GM21723 (cell line): ENCODE measurements around the gene RNF220.
"Not testable (repeated sequence)": the region's sequence is repeated elsewhere in the genome, so short reads cannot be mapped to it uniquely, and the experiment has no call there.

ENCODE experiments used
- ATAC-seq: cut with Tn5 transposase; IDR thresholded peaks from one replicate; pipeline ENCODE4 v1.9.1; 2021; ENCODE audit warnings: mild to moderate bottlenecking, moderate library complexity; ENCODE audit not compliant: unreplicated experiment

The RNF220 gene

DNA sequence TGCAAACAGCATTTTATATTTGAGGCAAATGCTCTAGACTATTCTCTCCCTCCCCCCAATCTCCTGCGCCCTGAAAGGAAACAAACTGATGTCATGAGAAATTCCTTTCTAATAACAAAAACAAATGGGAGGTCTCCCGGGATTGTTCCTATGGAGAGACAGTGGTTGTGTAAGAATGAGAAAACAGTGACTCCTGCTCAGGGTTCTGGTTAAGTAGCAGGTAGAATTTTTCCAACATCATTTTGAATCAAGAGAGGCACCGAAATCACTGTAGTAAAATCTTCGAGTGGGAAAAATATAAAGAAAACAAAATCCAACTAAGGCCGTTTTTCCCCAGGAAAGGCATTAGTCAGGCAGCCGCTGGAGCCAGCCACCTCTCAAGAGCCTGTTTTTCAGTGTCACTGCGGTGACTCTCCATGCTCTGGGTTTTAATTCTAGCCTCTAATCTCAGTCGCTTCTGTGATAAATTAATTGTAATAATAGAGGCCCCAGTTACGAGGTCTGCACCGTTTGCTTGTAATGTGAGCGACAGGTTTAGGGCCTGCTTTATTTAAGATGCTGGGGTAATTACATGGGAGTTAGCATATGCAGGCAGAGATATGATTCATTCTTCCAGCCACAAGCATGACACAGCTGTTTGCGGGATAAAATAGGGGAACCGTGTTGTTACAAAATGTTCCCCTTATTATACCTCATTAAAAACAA, 80.3 kb downstream of the RNF220 start:
- ATAC-seq: no peak

DNA sequence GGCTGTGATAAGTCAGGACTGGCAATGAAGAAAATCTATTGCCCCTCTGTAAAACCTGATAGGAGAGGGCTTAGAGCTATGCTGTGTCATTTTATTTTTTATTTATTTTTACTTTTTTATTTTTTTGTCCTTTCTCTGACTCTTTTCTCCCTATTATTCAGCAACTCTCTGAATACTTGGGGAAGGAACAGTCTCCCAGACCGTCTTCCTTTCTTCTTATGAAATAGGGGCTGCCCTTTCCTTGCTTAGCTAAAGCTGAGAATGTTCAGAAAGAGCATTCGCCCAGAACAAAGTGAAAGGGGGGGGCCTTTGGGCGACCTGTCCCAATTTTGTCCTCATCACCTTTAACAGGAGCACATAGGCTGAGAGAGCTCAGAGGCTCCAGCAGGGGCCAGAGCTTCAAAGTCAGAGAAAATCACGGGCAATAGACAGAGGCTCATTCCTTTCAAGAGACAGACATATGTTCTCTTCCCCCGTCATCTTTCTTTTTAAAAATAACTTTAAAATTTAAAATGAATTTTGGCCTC, 80.9 kb downstream of the RNF220 start:
- no peak for ATAC-seq

DNA sequence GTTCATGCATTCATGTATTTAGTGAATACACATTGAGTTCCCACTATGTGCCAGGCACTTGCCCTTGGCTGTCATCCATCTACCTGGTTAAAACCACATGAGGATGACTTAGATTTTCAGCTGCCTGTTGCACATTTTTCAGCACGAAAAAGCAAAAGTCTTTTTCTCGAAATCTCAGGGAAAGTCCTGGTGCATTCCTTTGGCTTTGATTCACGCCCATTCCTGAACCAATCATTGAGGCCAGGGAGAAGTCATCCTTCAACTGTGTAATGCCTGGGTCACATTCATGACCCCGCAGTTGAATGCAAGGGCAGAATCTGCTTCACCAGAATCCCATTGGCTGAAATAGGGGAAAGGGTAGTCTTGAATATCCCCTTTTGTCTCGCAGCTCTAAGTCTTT, 84.4 kb downstream of the RNF220 start:
- ATAC-seq: no peak

DNA sequence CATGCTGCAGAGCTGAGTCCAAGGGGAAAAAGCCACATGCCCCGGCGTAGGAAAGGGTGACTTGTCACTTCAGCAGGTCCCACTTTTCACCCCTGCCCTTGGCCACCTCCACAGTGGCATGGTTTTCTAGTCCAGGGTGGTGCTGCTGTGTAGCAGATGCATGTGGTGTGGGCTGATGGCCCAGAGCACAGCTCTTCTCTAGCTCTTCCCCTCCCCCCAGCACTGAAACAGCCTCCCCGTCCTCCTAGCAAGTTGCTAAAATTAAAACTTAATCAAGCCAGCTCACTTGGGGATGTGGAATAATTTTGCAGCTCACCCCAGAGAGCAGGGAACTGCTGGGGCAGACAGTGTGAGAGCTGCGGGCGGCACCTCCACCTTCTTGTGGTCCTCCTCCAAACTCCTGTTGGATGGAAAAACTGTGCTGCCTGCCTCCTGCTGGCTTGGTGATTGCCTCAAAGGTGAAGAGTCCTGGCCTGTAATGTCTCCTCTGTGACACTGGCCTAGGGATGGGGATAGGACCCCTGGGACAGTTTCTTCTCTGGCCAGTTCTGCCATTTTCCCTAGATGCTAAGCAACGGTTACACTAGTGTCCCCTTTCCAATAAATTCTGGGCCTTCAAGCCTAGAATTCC, 91.6 kb downstream of the RNF220 start:
- no peak for ATAC-seq

DNA sequence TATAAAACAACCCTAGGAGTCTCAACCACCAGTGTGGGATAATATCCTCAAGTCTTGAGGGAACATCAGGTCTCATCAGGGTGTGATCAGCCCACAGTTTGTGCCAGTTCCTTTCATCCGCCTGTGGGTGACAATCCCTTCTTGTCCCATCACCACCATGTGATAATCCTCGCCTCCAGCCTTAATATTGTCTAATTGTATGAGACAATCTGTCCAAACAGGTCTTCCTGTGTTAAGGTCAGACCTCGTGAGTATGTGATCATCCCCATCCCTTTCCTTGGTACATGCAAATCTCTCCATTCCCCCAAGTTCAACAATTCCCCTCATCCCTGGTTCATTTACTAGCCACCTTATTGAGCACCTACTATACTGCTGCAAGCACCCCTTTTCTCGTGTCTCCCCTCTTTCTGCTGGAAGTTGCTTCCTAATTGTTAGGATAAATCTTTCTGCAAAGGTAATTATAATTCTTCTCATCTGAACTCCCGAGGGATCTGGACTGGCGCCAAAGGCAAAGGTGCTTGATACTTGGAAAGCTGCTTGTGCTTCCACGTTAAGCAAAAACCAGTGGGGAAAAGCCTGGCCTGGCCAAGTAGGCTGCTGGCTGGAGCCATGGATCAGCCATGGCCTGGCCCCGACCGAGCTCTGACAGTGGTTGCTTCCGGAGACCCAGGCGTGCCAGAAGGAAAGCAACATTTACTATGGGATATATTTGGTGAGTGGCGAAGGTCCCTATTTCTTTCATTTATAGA, 92.5 kb downstream of the RNF220 start:
- no peak for ATAC-seq

DNA sequence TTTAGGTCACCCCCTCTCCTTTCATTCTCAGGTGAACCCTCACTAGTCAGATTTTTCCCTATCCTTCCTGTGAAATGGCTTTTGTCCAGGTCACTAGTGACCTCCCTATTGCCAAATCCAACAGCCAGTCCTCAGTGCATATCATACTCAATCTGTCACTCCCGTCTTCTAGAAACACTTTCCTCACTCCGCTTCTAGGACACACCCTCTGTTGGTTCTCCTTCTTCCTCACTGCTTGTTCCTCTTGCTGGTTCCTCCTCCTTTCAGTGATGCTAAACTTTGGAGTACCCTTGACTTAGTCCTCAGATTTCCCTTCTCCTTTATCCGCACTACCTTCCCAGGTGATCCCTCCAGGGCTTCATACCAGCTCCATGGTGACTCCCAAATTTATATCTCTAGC, 94.3 kb downstream of the RNF220 start:
- ATAC-seq: no peak

DNA sequence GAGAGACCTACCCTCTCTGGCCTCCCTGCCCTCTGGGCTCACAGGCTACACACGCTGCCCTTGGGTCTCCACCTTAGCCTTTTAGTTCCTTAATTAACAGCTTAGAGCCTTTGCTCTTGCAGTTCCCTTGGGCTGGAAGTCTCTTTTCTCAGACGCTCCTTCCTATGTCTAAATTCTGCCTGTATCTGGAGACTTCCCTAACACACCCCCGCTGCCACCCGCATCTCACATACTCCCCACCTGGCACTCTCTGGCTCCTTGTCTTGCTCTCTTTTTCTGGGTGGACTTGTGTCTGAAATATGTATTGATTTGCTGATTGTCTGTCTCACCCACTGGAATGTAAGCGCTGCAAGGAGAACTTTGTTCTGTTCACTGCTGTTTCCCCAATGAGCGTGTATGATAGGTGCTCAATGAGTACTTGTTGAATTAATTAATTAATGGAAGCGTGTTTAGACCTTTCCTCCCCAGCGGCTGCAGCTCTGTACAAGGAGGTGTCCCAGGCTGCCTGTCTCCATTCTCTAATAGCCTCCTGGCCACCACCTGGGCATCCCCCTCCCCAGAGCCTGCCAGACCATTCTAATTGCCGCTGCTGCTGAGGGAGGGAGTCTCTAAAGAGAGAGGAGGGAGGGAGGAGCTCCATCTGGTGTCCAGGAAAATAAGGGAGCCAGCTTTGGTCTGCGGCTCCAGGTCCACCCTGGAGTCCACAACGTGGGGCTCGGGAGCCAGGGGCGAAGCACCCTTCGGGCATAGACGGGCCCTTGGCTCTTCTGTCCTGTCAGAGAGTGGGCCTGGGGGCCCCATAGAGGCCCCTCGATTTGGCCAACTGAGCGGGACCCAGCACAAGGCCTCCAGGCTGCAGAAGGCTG, 95.4 kb downstream of the RNF220 start:
- ATAC-seq: no peak

DNA sequence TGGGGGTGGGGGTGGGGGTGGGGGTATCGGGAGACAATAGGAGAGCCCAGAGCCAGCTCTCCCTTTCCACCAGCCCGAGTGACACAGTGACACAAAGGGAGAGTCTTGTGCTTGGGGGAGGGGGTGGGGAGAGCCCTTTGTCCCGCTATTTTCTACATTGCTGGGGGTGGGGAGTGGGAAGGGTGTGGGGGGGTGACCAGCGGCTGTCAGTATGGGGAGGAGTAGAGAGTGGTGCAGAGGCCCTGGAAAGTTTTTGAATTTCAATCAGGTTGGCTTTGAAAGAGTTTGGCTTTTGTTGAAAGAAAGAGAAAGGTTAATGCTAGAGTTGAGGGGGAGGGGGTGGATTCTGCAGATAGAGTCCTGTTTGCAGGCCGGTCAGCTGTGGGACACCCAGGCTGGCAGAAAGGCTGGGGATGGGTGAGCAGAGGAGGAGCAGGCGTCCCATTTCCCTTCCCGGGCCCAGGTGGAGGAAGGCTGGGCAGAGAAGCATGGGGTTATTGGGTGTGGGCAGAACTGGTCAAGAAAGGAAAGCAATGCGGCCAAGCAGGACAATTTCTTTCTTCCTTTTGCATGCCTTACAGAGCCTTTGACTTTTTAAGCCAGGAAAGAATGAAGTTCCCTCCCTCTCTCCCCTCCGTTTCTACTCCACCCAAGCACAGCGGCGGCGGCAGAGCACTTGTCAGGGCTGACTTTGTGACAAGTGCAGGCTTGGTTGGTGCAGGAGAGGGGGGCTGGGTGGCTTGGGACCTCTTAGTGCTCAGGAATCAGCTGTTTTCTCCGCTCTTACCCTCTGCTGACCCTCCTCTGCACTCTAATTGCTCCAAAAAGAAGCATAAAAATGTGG, 96.2 kb downstream of the RNF220 start:
- no peak for ATAC-seq

DNA sequence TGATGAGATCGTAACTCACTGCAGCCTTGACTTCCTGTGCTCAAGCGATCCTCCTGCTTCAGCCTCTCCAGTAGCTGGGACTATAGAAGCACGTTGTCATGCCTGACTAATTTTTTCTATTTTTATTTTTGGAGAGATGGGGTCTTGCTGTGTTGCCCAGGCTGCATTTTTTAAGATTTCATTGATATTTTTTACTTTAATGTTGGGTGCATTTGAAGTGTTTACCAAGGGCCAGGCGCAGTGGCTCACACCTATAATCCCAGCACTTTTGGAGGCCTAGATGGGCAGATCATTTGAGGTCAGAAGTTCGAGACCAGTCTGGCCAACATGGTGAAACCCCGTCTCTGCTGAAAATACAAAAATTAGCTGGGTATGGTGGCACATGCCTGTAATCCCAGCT, 97.8 kb downstream of the RNF220 start:
- not testable (repeated sequence) for ATAC-seq

DNA sequence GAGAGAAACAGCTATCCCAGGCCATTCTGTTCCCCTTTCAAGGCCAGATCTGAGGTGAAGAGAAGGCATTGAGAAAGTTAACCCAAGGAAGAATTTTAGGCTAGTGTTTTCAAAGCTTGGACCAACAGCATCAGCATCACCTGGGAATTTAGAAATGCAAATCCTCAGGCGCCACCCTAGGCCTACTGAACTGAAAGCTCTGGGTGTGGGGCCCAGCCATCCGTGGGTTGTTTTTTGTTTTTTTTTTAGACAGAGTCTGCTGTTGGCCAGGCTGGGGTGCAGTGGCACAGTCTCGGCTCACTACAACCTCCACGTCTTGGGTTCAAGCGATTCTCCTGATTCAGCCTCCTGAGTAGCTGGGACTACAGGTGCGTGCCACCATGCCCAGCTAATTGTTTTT, 98.6 kb downstream of the RNF220 start:
- ATAC-seq: no peak

DNA sequence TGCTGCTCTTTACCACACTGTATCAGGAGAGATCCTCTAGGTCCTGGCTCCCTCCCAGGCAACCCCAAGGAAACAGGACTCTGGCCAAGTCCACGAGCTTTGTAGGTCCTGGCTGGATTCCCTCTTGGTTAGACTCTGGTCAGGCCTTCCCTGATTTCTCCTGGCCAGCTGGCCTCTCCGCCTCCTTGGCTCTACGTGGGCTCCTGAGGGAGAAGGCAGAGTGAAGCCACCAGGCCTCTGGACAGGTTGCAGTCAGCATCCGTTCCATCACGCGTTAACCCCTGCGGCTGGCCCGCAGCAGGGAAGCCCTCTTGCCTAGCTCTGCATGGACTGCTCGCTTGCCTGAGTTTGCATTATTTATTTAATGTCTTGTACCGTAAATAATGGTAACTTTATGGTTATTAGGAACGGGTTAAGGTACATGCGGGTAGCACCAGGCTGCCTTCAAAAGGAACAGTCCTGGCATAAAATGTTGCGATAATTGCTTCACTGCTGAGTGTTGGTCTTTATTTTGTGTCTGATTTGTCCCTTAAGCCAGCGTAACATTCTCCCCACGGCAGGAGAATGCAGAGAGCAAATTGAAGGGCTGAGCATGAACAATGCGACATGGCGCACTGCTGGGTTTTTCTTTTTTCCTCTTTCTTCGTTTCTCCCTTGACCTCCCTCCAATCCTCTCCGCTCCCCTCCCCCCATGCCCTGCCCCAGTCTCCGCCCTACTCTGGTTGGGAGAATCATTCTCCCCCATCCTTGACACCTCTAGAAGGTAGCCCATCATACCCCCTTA, 100.3 kb downstream of the RNF220 start:
- no peak for ATAC-seq

DNA sequence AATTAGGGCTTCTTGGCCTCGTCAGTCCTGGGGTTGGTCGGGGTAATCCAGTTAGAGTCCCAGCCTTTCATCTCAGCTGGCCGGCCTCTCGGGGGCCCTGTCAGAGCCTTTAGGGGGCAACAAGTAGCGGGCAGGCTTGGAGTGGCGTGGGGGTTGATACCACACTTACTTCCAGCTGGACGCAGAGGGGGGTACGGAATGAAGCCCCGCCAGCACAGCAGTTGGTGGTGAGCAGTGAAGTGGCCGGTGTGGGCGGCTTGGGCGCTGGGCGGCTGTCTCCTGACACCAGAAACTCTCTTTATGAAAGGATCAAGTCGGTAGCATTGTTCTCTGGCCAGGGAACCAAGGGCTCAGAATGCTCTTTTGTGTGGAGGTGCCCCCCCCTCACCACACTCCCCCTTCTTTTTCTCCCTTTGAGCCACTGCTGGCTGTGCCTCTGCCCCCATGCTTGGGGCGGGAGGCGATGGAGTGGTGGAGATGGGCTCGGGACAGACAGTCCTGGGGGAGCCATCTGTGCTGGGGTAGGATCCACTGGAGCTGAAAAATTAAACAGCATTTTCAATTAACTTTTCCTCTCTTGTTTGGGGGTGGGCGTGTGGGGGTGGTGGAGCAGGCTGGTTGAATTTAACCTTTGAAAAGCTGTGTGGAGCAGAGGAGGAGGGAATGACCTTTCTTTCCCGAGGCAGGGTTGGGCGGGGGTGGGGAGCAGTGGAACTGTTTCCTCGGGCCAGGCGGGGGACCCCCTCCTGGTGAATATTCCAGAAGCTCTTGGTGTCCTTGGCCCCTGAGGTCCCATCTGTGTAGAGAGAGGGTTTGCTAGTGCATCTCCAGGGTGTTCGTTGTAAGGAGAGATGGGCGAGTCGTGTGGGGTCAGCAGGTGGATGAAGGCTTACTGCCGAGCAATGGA, 102.7 kb downstream of the RNF220 start:
- no peak for ATAC-seq

DNA sequence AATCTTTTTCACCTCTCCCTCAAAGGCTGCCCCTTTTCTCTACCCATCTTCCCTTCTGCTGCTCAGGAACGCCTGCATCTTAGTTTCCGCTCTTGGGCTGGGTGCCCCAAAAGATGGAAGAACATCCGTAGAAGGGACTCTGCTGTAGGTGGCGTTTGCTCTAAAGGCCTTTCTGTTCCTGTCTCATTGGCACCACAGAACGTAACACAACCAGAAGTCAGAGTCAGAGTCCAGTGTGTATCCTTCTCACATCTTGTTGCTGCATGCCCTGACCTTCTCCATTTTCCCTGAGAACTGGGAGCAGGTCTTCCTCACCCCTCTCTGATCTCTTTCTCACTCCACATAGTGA, 103.3 kb downstream of the RNF220 start:
- no peak for ATAC-seq

DNA sequence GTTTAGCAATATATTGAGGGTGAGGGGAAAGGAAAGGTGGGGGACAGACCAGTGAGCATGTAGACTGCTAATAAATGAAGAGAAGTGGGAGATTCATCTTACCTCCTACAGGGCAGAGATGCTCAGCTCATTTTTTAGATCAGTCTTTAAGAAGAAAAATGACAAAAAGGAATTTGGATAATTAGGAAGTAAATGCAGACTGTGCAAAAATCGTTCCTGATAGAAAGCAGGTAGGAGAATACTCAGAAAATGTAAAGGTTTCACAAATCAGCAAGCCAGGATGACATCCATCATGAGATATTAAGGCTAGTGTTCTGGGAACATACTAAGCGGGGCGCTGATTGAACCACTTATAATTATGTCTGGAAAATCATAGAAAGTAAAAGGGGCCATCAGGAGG, 106.3 kb downstream of the RNF220 start:
- no peak for ATAC-seq

DNA sequence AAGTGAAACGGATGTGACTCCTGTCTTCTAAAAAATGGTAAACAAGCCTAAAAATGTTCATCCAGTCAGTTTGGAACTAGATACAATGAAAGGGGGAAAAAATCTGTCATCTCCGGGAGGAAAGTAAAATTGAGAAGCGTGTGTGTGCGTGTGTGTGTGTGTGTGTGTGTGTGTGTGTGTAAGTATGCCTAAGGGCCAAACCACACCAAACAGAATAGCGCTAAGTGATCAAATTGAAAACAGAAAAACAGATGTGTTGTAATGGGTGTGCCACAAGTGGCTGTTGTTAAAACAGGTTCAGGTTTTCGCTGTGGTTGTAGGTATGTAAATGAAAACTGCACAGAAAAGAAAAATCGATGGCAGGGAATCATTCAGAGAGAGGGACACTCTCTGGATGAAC, 106.7 kb downstream of the RNF220 start:
- ATAC-seq: no peak

DNA sequence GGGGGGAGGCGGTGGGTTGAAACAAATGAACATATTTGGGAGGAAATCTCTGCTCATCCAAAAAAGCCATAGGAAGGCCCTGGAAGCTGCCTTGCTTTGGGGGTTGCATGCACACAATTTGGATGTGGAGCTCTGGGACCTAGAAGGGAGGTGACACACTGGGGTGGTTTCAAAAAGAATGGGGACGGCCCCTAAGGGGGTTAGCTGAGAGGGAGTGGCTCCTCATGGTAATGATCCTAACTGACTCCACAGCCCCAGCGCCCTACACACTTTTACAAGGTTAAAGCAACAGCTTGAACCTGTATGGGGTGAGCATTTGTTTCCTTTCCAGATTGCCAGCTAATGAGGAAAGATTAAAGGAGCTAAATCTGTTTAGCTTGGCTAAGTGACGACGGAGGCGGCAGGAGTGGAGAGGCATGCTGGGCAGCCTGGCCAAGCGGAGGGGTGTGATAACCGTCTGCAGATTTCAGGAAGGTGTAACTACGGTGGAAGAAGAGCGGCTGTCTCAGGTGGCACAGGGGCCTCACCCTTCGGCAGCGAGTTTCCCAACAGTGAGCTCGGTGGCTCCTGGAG, 107.3 kb downstream of the RNF220 start:
- no peak for ATAC-seq

DNA sequence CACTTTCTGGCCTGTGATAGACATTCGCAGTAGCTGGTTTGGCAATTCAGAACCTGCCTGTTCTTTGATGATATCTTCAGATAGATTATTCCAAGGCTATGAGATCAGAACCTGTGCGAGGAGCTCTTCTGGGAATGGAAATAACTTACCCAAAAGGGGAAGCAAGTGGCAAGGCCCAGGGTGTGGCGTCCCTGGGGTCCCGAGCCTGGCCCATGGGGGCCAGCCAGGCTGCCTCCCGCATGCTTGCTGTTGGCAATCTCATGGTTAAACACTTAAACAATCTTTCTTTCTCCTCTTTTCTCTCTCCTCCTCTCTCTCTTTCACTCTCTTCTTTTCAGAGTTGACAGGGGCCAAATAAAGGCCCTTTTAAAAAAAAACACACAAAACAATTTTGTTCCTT, 108.1 kb downstream of the RNF220 start:
- ATAC-seq: no peak

DNA sequence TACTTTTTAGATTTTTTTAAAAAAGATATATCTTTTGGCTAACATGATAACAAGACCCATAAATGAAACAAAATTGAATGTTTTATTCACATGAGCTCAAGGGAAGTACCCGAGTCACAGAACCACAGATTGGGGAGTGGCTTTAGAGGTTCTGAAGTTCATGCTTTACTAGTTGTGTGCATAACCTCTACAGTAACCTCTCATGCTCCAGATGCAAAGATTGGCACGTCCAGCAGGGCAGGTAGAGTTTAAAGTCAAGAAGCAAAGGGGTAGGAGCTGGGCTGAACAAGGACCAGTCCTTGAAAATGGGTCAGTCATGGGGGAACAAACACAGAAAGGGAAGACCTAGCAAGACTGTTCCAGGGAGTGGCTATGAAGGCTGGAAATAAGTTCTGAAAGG, 109.6 kb downstream of the RNF220 start:
- no peak for ATAC-seq
